SK-N-MC (cell line): Measurements from ENCODE around the gene PLPP4.

Experiments
- EZH2 ChIP-seq: fragments of 200-600 bp; sonication (generic); IDR thresholded peaks from one replicate; pipeline ENCODE4 v1.6.1; 2017; ENCODE audit warnings: antibody characterized with exemption
- POLR2AphosphoS5 ChIP-seq: IDR thresholded peaks from 2 replicates; pipeline ENCODE4 v1.6.1; 2012; ENCODE audit warnings: mild to moderate bottlenecking, low read depth, low read length, borderline replicate concordance

GRCh38 chr10:120478386-120478785 is 21.4 kb downstream of the PLPP4 start:
- TF ChIP-seq EZH2 (no peak), POLR2AphosphoS5 (no peak)
